Fibroblast of lung (primary cell): ENCODE measurements around the gene CHD9. TPM values are rescaled to one million over a fixed set of nuclear protein-coding genes. Genes with fewer than 3 reads are reported as not detected.

Experiments used
- DNase-seq, 2 donors: peaks; one replicate each; pipeline versions ENCODE4 v3.0.0 to v3.0.0-alpha.2; 2010; ENCODE audit warnings: low read depth in 2 of 2
- H2AFZ ChIP-seq: 2 replicates; pipeline ENCODE4 v1.5.1; 2012; ENCODE audit warnings: low read length, control low read depth, inconsistent platforms
- H3K27ac ChIP-seq: 2 replicates; pipeline ENCODE4 v1.5.1; 2011; ENCODE audit warnings: low read length, control low read depth; ENCODE audit not compliant: insufficient read depth
- H3K27me3 ChIP-seq: 2 replicates; pipeline ENCODE4 v1.5.1; 2011; ENCODE audit warnings: mild to moderate bottlenecking, low read length; ENCODE audit not compliant: control insufficient read depth, insufficient read depth
- H3K36me3 ChIP-seq: 2 replicates; pipeline ENCODE4 v1.5.1; 2011; ENCODE audit warnings: low read length; ENCODE audit not compliant: control insufficient read depth, insufficient read depth
- H3K4me1 ChIP-seq: 2 replicates; pipeline ENCODE4 v1.5.1; 2011; ENCODE audit warnings: low read length; ENCODE audit not compliant: control insufficient read depth, insufficient read depth; ENCODE audit errors: extremely low read depth
- H3K4me2 ChIP-seq: 2 replicates; pipeline ENCODE4 v1.5.1; 2011; ENCODE audit warnings: low read length, control low read depth; ENCODE audit not compliant: insufficient read depth; ENCODE audit errors: extremely low read depth
- H3K4me3 ChIP-seq, 4 experiments: fragments of 200-600 bp in 1 of 4; sonication (generic) in 1 of 4; replicated peaks in 1 of 4; 2 replicates each; pipeline ENCODE4 v1.5.1; 2011 to 2016; ENCODE audit warnings: low read length in 4 of 4, low read depth in 3 of 4, mild to moderate bottlenecking in 3 of 4, control low read depth in 2 of 4, inconsistent platforms in 1 of 4, mixed read lengths in 1 of 4; ENCODE audit not compliant: insufficient read depth in 1 of 4; ENCODE audit errors: control extremely low read depth in 1 of 4
- H3K79me2 ChIP-seq: 2 replicates; pipeline ENCODE4 v1.5.1; 2012; ENCODE audit warnings: mild to moderate bottlenecking, low read length, inconsistent platforms; ENCODE audit not compliant: control insufficient read depth, insufficient read depth
- H3K9ac ChIP-seq: 2 replicates; pipeline ENCODE4 v1.5.1; 2011; ENCODE audit warnings: mild to moderate bottlenecking, low read length, control low read depth; ENCODE audit not compliant: insufficient read depth
- H3K9me3 ChIP-seq: 2 replicates; pipeline ENCODE4 v1.5.1; 2012; ENCODE audit warnings: low read depth, low read length; ENCODE audit not compliant: control insufficient read depth, insufficient read depth
- H4K20me1 ChIP-seq: 2 replicates; pipeline ENCODE4 v1.5.1; 2011; ENCODE audit warnings: low read length; ENCODE audit not compliant: control insufficient read depth, insufficient read depth; ENCODE audit errors: extremely low read depth
- EZH2 ChIP-seq: IDR thresholded peaks from 2 replicates; pipeline ENCODE4 v1.5.1; 2012; ENCODE audit warnings: low read length, control low read depth, mild to moderate bottlenecking; ENCODE audit errors: missing control alignments
- polyA plus RNA-seq, 2 donors: library from polyadenylated mRNA; depleted of rRNA in 1 of 2; stranded (reverse) in 1 of 2; unstranded in 1 of 2; fragments of >200 nt; gene quantifications; 2 replicates each; pipeline ENCODE4 v1.2.1, GENCODE V29; 2011 to 2012; ENCODE audit warnings: missing spikeins in 1 of 2
- total RNA-seq: library from RNA; depleted of rRNA; stranded (reverse); fragments of >200 nt; gene quantifications from 2 replicates; pipeline ENCODE4 v1.2.1, GENCODE V29; 2014
- TF ChIP-seq, protein P1 (sequence below), 2 donors: IDR thresholded peaks in 1 of 2; conservative IDR thresholded peaks in 1 of 2; 1 replicate in 1 of 2; 2 replicates in 1 of 2; pipeline ENCODE4 v1.5.1; 2011 to 2012; ENCODE audit warnings: low read length in 2 of 2, control low read depth in 1 of 2, inconsistent platforms in 1 of 2, low read depth in 1 of 2, mild to moderate bottlenecking in 1 of 2

Gene CHD9
- total and polyA plus RNA-seq, 2 donors (not counting 1 experiment from before 2014, with no cell fraction given), result 32.9 to 60.9 TPM

- Histone ChIP-seq H3K4me2 (no peak overlapping the region), H3K36me3 (peaks cover 5% of the 10 kb centered on the region), H3K4me3 (no peak overlapping the region), H3K27me3 (no peaks in the 10 kb centered on the region), H2AFZ (no peak overlapping the region), H4K20me1 (no peaks in the 10 kb centered on the region), H3K4me1 (peaks cover 4% of the 10 kb centered on the region), H3K27ac (no peak overlapping the region), H3K9me3 (no peaks in the 10 kb centered on the region), H3K79me2 (no peaks in the 10 kb centered on the region), H3K9ac (no peak overlapping the region)
- TF ChIP-seq, protein P1, sequence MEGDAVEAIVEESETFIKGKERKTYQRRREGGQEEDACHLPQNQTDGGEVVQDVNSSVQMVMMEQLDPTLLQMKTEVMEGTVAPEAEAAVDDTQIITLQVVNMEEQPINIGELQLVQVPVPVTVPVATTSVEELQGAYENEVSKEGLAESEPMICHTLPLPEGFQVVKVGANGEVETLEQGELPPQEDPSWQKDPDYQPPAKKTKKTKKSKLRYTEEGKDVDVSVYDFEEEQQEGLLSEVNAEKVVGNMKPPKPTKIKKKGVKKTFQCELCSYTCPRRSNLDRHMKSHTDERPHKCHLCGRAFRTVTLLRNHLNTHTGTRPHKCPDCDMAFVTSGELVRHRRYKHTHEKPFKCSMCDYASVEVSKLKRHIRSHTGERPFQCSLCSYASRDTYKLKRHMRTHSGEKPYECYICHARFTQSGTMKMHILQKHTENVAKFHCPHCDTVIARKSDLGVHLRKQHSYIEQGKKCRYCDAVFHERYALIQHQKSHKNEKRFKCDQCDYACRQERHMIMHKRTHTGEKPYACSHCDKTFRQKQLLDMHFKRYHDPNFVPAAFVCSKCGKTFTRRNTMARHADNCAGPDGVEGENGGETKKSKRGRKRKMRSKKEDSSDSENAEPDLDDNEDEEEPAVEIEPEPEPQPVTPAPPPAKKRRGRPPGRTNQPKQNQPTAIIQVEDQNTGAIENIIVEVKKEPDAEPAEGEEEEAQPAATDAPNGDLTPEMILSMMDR (conservative IDR thresholded peaks at IDR 0.05 in 1 of 2, IDR thresholded peaks at IDR 0.05 in 1 of 2; ENCODE audit: low read depth in 1 of 2, low read length in 2 of 2), result no peak
- no peak for TF ChIP-seq EZH2
- DNase-seq, result no peak
These were observed 204.0 kb downstream of the CHD9 start for GRCh38 chr16:53258809-53259208.

DNA sequence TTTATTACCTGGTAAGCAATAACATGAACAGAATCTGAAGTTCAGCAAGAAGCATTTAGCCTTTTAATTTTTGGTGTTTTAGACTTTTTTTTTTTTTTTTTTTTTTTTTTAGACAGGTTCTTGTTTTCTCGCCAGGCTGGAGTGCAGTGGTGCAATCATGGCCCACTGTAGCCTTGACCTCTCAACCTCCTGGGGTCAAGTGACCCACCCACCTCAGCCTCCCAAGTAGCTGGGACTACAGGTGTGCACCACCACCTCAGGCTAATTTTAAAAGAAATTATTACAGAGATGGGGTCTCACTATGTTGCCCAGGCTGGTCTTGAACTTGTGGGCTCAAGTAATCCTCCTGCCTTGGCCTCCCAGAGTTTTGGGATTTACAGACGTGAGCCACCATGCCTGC lies 206.5 kb downstream of the CHD9 start:
- DNase-seq, result no peak
- Histone ChIP-seq H3K4me3 (no peak overlapping the region), H3K27ac (no peak overlapping the region), H3K79me2 (no peaks in the 10 kb centered on the region), H3K27me3 (no peaks in the 10 kb centered on the region), H3K9ac (no peak overlapping the region), H2AFZ (no peak overlapping the region), H4K20me1 (no peaks in the 10 kb centered on the region), H3K36me3 (peaks cover 5% of the 10 kb centered on the region), H3K4me2 (no peak overlapping the region), H3K9me3 (no peaks in the 10 kb centered on the region), H3K4me1 (peaks cover 4% of the 10 kb centered on the region)
- TF ChIP-seq, protein P1 (conservative IDR thresholded peaks at IDR 0.05 in 1 of 2, IDR thresholded peaks at IDR 0.05 in 1 of 2; ENCODE audit: low read depth in 1 of 2, low read length in 2 of 2), result no peak
- no peak for TF ChIP-seq EZH2

DNA sequence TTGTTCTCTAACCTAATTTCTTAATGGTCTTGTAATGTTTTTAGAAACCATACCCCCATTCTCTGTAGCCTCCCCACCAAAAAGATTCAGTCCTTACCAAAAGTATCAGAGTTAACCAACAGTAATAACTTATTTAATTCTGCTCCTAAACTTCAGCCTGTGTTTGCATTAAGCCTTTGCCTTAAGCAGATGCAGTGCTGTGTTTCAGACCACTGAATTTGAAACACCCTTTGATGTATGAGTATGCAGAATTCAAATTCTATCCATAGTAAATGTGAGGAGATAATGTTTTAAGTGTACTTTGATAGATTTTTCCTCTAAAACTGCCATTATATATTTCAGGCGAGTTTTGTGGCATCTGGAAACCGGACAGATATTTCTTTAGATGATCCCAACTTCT lies 207.9 kb downstream of the CHD9 start:
- no peak overlapping the region for H3K4me3 ChIP-seq
- no peak overlapping the region for H3K4me2 ChIP-seq
- no peaks in the 10 kb centered on the region for H3K79me2 ChIP-seq
- H3K9ac ChIP-seq, result no peak overlapping the region
- no peak for DNase-seq
- TF ChIP-seq, protein P1 (conservative IDR thresholded peaks at IDR 0.05 in 1 of 2, IDR thresholded peaks at IDR 0.05 in 1 of 2; ENCODE audit: low read depth in 1 of 2, low read length in 2 of 2), result no peak
- TF ChIP-seq EZH2, result no peak
- no peaks in the 10 kb centered on the region for H3K9me3 ChIP-seq
- H4K20me1 ChIP-seq, result no peaks in the 10 kb centered on the region
- H2AFZ ChIP-seq, result no peak overlapping the region
- peaks cover 5% of the 10 kb centered on the region for H3K36me3 ChIP-seq
- H3K27ac ChIP-seq, result no peak overlapping the region
- no peaks in the 10 kb centered on the region for H3K27me3 ChIP-seq
- H3K4me1 ChIP-seq, result no peaks in the 10 kb centered on the region
